ENCODE measurements around the gene WDR59. TPM values are rescaled to one million over a fixed set of nuclear protein-coding genes. Genes with fewer than 3 reads are reported as not detected.

The WDR59 gene
- total RNA-seq, 2 donors from 2014 or later: 46.5 to 48.3 TPM

GRCh38 chr16:74950511-74950910 lies 34.4 kb downstream of the WDR59 start:
- H3K4me3 ChIP-seq: no peak overlapping the region
- H3K36me3 ChIP-seq: no peaks in the 10 kb centered on the region
- no peak overlapping the region for H3K27ac ChIP-seq
- intact Hi-C loops (cut with DNase I): no loop called here
- TF ChIP-seq CTCF (IDR thresholded peaks at IDR 0.05): no peak
- no peak overlapping the region for H3K9ac ChIP-seq (ENCODE audit: low read depth in 2 of 2, low read length in 2 of 2)
- no peak for DNase-seq
- H3K4me1 ChIP-seq: no peaks in the 10 kb centered on the region
- no peaks in the 10 kb centered on the region for H3K27me3 ChIP-seq
- no peaks in the 10 kb centered on the region for H3K9me3 ChIP-seq

GRCh38 chr16:74949309-74949708 lies 35.6 kb downstream of the WDR59 start:
- H3K27me3 ChIP-seq: no peaks in the 10 kb centered on the region
- no peaks in the 10 kb centered on the region for H3K9me3 ChIP-seq
- H3K27ac ChIP-seq: no peak overlapping the region
- H3K4me3 ChIP-seq: no peak overlapping the region
- TF ChIP-seq CTCF (IDR thresholded peaks at IDR 0.05): no peak
- H3K4me1 ChIP-seq: no peaks in the 10 kb centered on the region
- intact Hi-C loops (cut with DNase I): no loop called here
- no peak overlapping the region for H3K9ac ChIP-seq (ENCODE audit: low read depth in 2 of 2, low read length in 2 of 2)
- DNase-seq: no peak
- no peaks in the 10 kb centered on the region for H3K36me3 ChIP-seq

- TF ChIP-seq CTCF (IDR thresholded peaks at IDR 0.05): no peak
- H3K9me3 ChIP-seq: no peaks in the 10 kb centered on the region
- H3K9ac ChIP-seq (ENCODE audit: low read depth in 2 of 2, low read length in 2 of 2): no peak overlapping the region
- intact Hi-C loops (cut with DNase I): no loop called here
- DNase-seq: no peak
- no peak overlapping the region for H3K27ac ChIP-seq
- no peak overlapping the region for H3K4me3 ChIP-seq
- H3K4me1 ChIP-seq: no peaks in the 10 kb centered on the region
- H3K36me3 ChIP-seq: no peaks in the 10 kb centered on the region
- H3K27me3 ChIP-seq: no peaks in the 10 kb centered on the region
These were observed 40.5 kb downstream of the WDR59 start for GRCh38 chr16:74944466-74944865.

GRCh38 chr16:74942977-74943918 lies 41.7 kb downstream of the WDR59 start:
- H3K9ac ChIP-seq (ENCODE audit: low read depth in 2 of 2, low read length in 2 of 2): no peak overlapping the region
- no peaks in the 10 kb centered on the region for H3K4me1 ChIP-seq
- TF ChIP-seq CTCF (IDR thresholded peaks at IDR 0.05): no peak
- H3K27me3 ChIP-seq: no peaks in the 10 kb centered on the region
- intact Hi-C loops (cut with DNase I): no loop called here
- no peaks in the 10 kb centered on the region for H3K36me3 ChIP-seq
- DNase-seq: no peak
- H3K9me3 ChIP-seq: no peaks in the 10 kb centered on the region
- no peak overlapping the region for H3K27ac ChIP-seq
- no peak overlapping the region for H3K4me3 ChIP-seq

GRCh38 chr16:74942566-74942965 lies 42.4 kb downstream of the WDR59 start:
- Histone ChIP-seq H3K9ac (ENCODE audit: low read depth in 2 of 2, low read length in 2 of 2) (no peak overlapping the region), H3K4me1 (no peaks in the 10 kb centered on the region), H3K27me3 (no peaks in the 10 kb centered on the region), H3K27ac (no peak overlapping the region), H3K36me3 (no peaks in the 10 kb centered on the region), H3K9me3 (no peaks in the 10 kb centered on the region), H3K4me3 (no peak overlapping the region)
- TF ChIP-seq CTCF (IDR thresholded peaks at IDR 0.05): no peak
- DNase-seq: no peak
- intact Hi-C loops (cut with DNase I): no loop called here
